Activated CD8-positive, alpha-beta memory T cell treated with anti-CD3 and anti-CD28 coated beads, Interleukin-2, amount 50 U/mL, for 24 hours (primary cell): ENCODE results near the gene HRC.
"Not testable (repeated sequence)": the region's sequence is repeated elsewhere in the genome, so short reads cannot be mapped to it uniquely, and the experiment has no call there.

Experiments
- DNase-seq: peaks from one replicate; pipeline ENCODE4 v3.0.0-alpha.2; 2020; ENCODE audit errors: extremely low read depth

Gene HRC

GRCh38 chr19:49155005-49155819 lies at the start of gene HRC:
HRC (minus strand) TSS chr19:49155396; CDS start chr19:49155237, 159 bp downstream.
- DNase-seq, result no peak

- no peak for DNase-seq
Observed at GRCh38 chr19:49201042-49201441, 45.8 kb upstream of the HRC start.

- DNase-seq, result no peak
Observed at GRCh38 chr19:49200238-49200862, 45.2 kb upstream of the HRC start.

- DNase-seq, result no peak
Observed at GRCh38 chr19:49196527-49197240, 41.5 kb upstream of the HRC start.

GRCh38 chr19:49194408-49194807 lies 39.2 kb upstream of the HRC start:
- no peak for DNase-seq

- DNase-seq, result no peak
Observed at GRCh38 chr19:49193822-49194394, 38.7 kb upstream of the HRC start.

GRCh38 chr19:49190781-49191180 lies 35.6 kb upstream of the HRC start:
- DNase-seq, result no peak

GRCh38 chr19:49189259-49189658 lies 34.1 kb upstream of the HRC start:
- DNase-seq, result no peak

GRCh38 chr19:49188626-49189200 lies 33.5 kb upstream of the HRC start:
- DNase-seq, result no peak

- DNase-seq, result no peak
Observed at GRCh38 chr19:49186108-49186507, 30.9 kb upstream of the HRC start.

GRCh38 chr19:49182848-49183375 lies 27.7 kb upstream of the HRC start:
- no peak for DNase-seq

- not testable (repeated sequence) for DNase-seq
Observed at GRCh38 chr19:49182010-49182847, 27.0 kb upstream of the HRC start.

GRCh38 chr19:49180659-49181058 lies 25.5 kb upstream of the HRC start:
- DNase-seq, result no peak

- no peak for DNase-seq
Observed at GRCh38 chr19:49173198-49173597, 18.0 kb upstream of the HRC start.

GRCh38 chr19:49168421-49168820 lies 13.2 kb upstream of the HRC start:
- DNase-seq, result no peak

GRCh38 chr19:49167857-49168409 lies 12.7 kb upstream of the HRC start:
- DNase-seq, result no peak

GRCh38 chr19:49165865-49166301 lies 10.7 kb upstream of the HRC start:
- DNase-seq, result no peak

GRCh38 chr19:49165111-49165750 lies 10.0 kb upstream of the HRC start:
- no peak for DNase-seq

- no peak for DNase-seq
Observed at GRCh38 chr19:49161987-49162386, 6.8 kb upstream of the HRC start.
